Kidney (tissue), 14 donors: ENCODE results near the gene C8B. TPM values are rescaled to one million over a fixed set of nuclear protein-coding genes. Genes with fewer than 3 reads are reported as not detected.
A peak's percentile ranks its signal among the peaks of the same experiment; 100 is the strongest.

Experiments used
- DNase-seq, 5 donors: peaks; one replicate each; pipeline ENCODE4 v3.0.0-alpha.2; 2013 to 2020
- FAIRE-seq: peaks from 2 replicates; lab custom pipeline; 2012; peaks lifted over from hg19 to GRCh38; lab: Jason Lieb, UNC
- H3K27ac ChIP-seq, 2 donors: one replicate each; pipeline ENCODE4 v1.7.0; 2013; ENCODE audit warnings: low read depth in 2 of 2, low read length in 2 of 2, inconsistent platforms in 1 of 2
- H3K27me3 ChIP-seq: one replicate; pipeline ENCODE4 v1.7.1; 2013; ENCODE audit warnings: low read length, inconsistent platforms; ENCODE audit not compliant: control insufficient read depth, insufficient read depth
- H3K36me3 ChIP-seq, 3 donors: one replicate each; pipeline versions ENCODE4 v1.7.0 to v1.7.1; 2013; ENCODE audit warnings: low read length in 3 of 3, control low read depth in 1 of 3, inconsistent platforms in 1 of 3; ENCODE audit not compliant: insufficient read depth in 3 of 3, control insufficient read depth in 2 of 3
- H3K4me1 ChIP-seq, 3 donors: one replicate each; pipeline versions ENCODE4 v1.7.0 to v1.7.1; 2013; ENCODE audit warnings: low read length in 3 of 3, inconsistent platforms in 1 of 3, low read depth in 1 of 3; ENCODE audit not compliant: control insufficient read depth in 2 of 3, insufficient read depth in 2 of 3
- H3K4me3 ChIP-seq, 3 donors: one replicate each; pipeline versions ENCODE4 v1.7.0 to v1.8.1; 2013; ENCODE audit warnings: low read length in 3 of 3, control low read depth in 1 of 3, inconsistent platforms in 1 of 3
- H3K9ac ChIP-seq, 3 donors: one replicate each; pipeline versions ENCODE4 v1.7.0 to v1.7.1; 2013; ENCODE audit warnings: low read length in 3 of 3, control low read depth in 1 of 3, inconsistent platforms in 1 of 3
- H3K9me3 ChIP-seq, 3 donors: one replicate each; pipeline versions ENCODE4 v1.7.0 to v1.7.1; 2013; ENCODE audit warnings: low read length in 3 of 3, control low read depth in 1 of 3, inconsistent platforms in 1 of 3; ENCODE audit not compliant: control insufficient read depth in 2 of 3, insufficient read depth in 1 of 3
- CTCF ChIP-seq: IDR thresholded peaks from 3 replicates; pipeline ENCODE4 v1.5.1; 2012; ENCODE audit warnings: mild to moderate bottlenecking, moderate library complexity, borderline replicate concordance; ENCODE audit not compliant: insufficient read depth; ENCODE audit errors: extremely low read depth
- intact Hi-C: fragments of 100-400 bp; cut with DNase I; formaldehyde crosslinking; loops from one replicate; pipeline ENCODE4 v1.11.1; 2022
- polyA plus RNA-seq: library from polyadenylated mRNA; stranded (reverse); fragments of 350-450 nt; fragmentation: Illumina TruSeq; extraction: RNeasy Lipid Tissue Mini Kit (QIAGEN cat#74804); gene quantifications from one replicate; pipeline ENCODE4 v1.2.3, GENCODE V29; 2014; ENCODE audit warnings: low read depth, low replicate concordance; ENCODE audit not compliant: insufficient read depth
- total RNA-seq: library from RNA; stranded (reverse); fragmentation: NEBNext Ultra II Directional; extraction: Animal tissue kit (Norgen Biotek cat#: 25700); gene quantifications from one replicate; pipeline ENCODE4 v1.2.1, GENCODE V29; 2021
- donor health status: control.
- donor health status: control.
- donor health status: control.
- donor health status: control.
- donor health status: control.
- donor health status: DM: yes; HTN: yes; CAD: no.
- donor health status: Normal renal cell carcinoma (clear cell type).

The C8B gene
- total and polyA plus RNA-seq, 2 donors from 2014 or later, result not detected

GRCh38 chr1:56992318-56993125 lies 26.7 kb upstream of the C8B start:
- TF ChIP-seq CTCF, result no peak

GRCh38 chr1:56991576-56991975 lies 25.8 kb upstream of the C8B start:
- H3K9ac ChIP-seq, result no peak overlapping the region
- no peak overlapping the region for H3K4me3 ChIP-seq
- DNase-seq, result no peak
- H3K9me3 ChIP-seq, result no peaks in the 10 kb centered on the region
- intact Hi-C loops, result loop anchor here (10.0 kb wide), 1 partner anchor 923 kb away; no protein-coding TSS in a partner anchor
- H3K4me1 ChIP-seq, result peaks cover 0 to 7% (median 0%) of the 10 kb centered on the region in 3 donors
- H3K27ac ChIP-seq, result no peak overlapping the region
- FAIRE-seq, result no peak
- TF ChIP-seq CTCF, result no peak
- no peaks in the 10 kb centered on the region for H3K36me3 ChIP-seq
- no peaks in the 10 kb centered on the region for H3K27me3 ChIP-seq

More at GRCh38 chr1:56992318-56993125, 26.7 kb upstream of the C8B start:
- no peaks in the 10 kb centered on the region for H3K27me3 ChIP-seq
- no peak overlapping the region for H3K9ac ChIP-seq
- DNase-seq, result peak in 2 of 5 donors; percentile 44 to 45
- no peak for FAIRE-seq
- no peak overlapping the region for H3K4me3 ChIP-seq
- no peaks in the 10 kb centered on the region for H3K36me3 ChIP-seq
- peaks cover 0 to 7% (median 0%) of the 10 kb centered on the region in 3 donors for H3K4me1 ChIP-seq
- intact Hi-C loops, result loop anchor here (10.0 kb wide), 1 partner anchor 922 kb away; no protein-coding TSS in a partner anchor
- H3K9me3 ChIP-seq, result no peaks in the 10 kb centered on the region
- H3K27ac ChIP-seq, result no peak overlapping the region

- FAIRE-seq, result no peak
- Histone ChIP-seq H3K9me3 (no peaks in the 10 kb centered on the region), H3K9ac (no peak overlapping the region), H3K4me1 (peaks cover 0 to 2% (median 0%) of the 10 kb centered on the region in 3 donors), H3K4me3 (no peak overlapping the region), H3K36me3 (no peaks in the 10 kb centered on the region), H3K27me3 (no peaks in the 10 kb centered on the region), H3K27ac (no peak overlapping the region)
- intact Hi-C loops, result no loop called here
- TF ChIP-seq CTCF, result no peak
- no peak for DNase-seq
These were observed 20.6 kb upstream of the C8B start for GRCh38 chr1:56986397-56986796.
